ENCODE data around the gene POMT1. TPM values are rescaled to one million over a fixed set of nuclear protein-coding genes. Genes with fewer than 3 reads are reported as not detected.
"Not testable (repeated sequence)": the region's sequence is repeated elsewhere in the genome, so short reads cannot be mapped to it uniquely, and the experiment has no call there.

The POMT1 gene
- total RNA-seq, 3 donors from 2014 or later (not counting 1 experiment from before 2014, with no cell fraction given) = 35.5 to 38.8 (median 36.3) TPM

DNA sequence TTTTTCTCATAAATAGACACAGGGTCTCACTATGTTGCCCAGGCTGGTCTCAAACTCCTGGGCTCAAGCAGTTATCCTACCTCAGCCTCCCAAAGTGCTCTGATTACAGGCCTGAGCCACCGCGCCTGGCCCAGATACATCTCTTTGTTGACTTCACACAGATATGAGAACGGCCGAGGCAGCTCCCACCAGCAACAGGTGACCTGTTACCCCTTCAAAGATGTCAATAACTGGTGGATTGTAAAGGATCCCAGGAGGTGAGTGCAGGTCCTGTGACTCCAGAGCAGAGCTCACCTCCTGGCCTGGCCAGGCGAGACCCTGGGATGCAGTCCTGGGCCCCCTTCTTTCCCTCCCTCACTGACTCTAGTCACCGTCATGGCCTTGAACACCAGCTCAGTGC, 9.2 kb downstream of the POMT1 start:
- H3K27me3 ChIP-seq (ENCODE audit: control insufficient read depth, insufficient read depth, low read length) = no peaks in the 10 kb centered on the region
- Mint-ChIP-seq H3K9me3 (no peaks in the 10 kb centered on the region), H3K4me3 (no peak overlapping the region), H3K36me3 (no peaks in the 10 kb centered on the region), H3K27ac (no peak overlapping the region), H3K4me1 (peaks cover 0 to 16% of the 10 kb centered on the region in 2 donors), H3K27me3 (ENCODE audit: low read depth in 2 of 2) (no peaks in the 10 kb centered on the region)
- DNase-seq = no peak
- peaks cover 4% of the 10 kb centered on the region for H3K9me3 ChIP-seq (ENCODE audit: control insufficient read depth, insufficient read depth, low read length)
- intact Hi-C loops (cut with micrococcal nuclease) = no loop called here
- peaks cover 22% of the 10 kb centered on the region for H3K4me1 ChIP-seq (ENCODE audit: control insufficient read depth, insufficient read depth, low read length)
- no peak overlapping the region for H3K4me3 ChIP-seq (ENCODE audit: low read length)
- WGBS (ENCODE audit: insufficient coverage) = over 99% methylated on average over 6 of the region's 6 CpGs
- TF ChIP-seq, protein P1, sequence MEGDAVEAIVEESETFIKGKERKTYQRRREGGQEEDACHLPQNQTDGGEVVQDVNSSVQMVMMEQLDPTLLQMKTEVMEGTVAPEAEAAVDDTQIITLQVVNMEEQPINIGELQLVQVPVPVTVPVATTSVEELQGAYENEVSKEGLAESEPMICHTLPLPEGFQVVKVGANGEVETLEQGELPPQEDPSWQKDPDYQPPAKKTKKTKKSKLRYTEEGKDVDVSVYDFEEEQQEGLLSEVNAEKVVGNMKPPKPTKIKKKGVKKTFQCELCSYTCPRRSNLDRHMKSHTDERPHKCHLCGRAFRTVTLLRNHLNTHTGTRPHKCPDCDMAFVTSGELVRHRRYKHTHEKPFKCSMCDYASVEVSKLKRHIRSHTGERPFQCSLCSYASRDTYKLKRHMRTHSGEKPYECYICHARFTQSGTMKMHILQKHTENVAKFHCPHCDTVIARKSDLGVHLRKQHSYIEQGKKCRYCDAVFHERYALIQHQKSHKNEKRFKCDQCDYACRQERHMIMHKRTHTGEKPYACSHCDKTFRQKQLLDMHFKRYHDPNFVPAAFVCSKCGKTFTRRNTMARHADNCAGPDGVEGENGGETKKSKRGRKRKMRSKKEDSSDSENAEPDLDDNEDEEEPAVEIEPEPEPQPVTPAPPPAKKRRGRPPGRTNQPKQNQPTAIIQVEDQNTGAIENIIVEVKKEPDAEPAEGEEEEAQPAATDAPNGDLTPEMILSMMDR (IDR thresholded peaks at IDR 0.05) = no peak
- H3K27ac ChIP-seq (ENCODE audit: low read length) = no peak overlapping the region
- H3K36me3 ChIP-seq (ENCODE audit: control insufficient read depth, insufficient read depth, low read length) = peaks cover 40% of the 10 kb centered on the region
- no peak for ATAC-seq

DNA sequence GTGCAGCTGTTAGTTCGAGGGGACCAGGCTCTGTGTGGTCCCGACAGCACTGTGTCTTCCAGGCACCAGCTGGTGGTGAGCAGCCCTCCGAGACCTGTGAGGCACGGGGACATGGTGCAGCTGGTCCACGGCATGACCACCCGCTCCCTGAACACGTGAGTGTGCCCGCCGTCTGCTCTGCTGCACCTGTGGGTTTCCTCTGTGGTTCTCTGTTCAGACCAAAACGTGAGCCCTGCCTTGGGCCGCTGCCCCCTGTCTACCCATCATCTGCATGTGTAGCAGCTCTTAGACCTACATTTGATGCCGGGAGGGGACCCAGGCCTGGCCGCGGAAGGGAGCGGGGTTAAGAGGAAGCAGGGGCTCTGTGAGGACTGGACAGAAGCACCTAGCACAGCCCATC, 10.5 kb downstream of the POMT1 start:
- TF ChIP-seq, protein P1 (IDR thresholded peaks at IDR 0.05) = no peak
- H3K9me3 Mint-ChIP-seq = no peaks in the 10 kb centered on the region
- H3K4me1 ChIP-seq (ENCODE audit: control insufficient read depth, insufficient read depth, low read length) = peaks cover 22% of the 10 kb centered on the region
- H3K27me3 Mint-ChIP-seq (ENCODE audit: low read depth in 2 of 2) = no peaks in the 10 kb centered on the region
- WGBS (ENCODE audit: insufficient coverage) = 52% methylated on average over 15 of the region's 15 CpGs
- no peak overlapping the region for H3K27ac Mint-ChIP-seq
- intact Hi-C loops (cut with micrococcal nuclease) = no loop called here
- H3K36me3 Mint-ChIP-seq = no peaks in the 10 kb centered on the region
- H3K27ac ChIP-seq (ENCODE audit: low read length) = no peak overlapping the region
- H3K27me3 ChIP-seq (ENCODE audit: control insufficient read depth, insufficient read depth, low read length) = no peaks in the 10 kb centered on the region
- H3K36me3 ChIP-seq (ENCODE audit: control insufficient read depth, insufficient read depth, low read length) = peaks cover 43% of the 10 kb centered on the region
- no peak for DNase-seq
- peaks cover 0 to 16% of the 10 kb centered on the region in 2 donors for H3K4me1 Mint-ChIP-seq
- ATAC-seq = peak in 2 of 3 donors; percentile 24 to 35
- H3K4me3 ChIP-seq (ENCODE audit: low read length) = no peak overlapping the region
- H3K9me3 ChIP-seq (ENCODE audit: control insufficient read depth, insufficient read depth, low read length) = peaks cover 4% of the 10 kb centered on the region
- no peak overlapping the region for H3K4me3 Mint-ChIP-seq

DNA sequence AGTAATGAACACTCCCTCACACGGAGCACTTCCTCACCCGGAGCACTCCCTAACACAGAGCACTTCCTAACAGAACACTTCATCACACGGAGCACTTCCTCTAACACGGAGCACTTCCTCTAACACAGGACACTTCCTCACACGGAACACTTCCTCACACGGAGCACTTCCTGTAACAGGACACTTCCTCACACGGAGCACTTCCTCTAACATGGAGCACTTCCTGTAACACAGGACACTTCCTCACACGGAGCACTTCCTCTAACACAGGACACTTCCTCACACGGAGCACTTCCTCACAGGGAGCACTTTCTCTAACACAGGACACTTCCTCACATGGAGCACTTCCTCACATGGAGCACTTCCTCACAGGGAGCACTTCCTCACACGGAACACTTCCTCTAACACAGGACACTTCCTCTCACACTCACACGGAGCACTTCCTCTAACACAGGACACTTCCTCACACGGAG, 12.9 kb downstream of the POMT1 start:
- H3K9me3 Mint-ChIP-seq; H3K9me3 ChIP-seq (ENCODE audit: control insufficient read depth, insufficient read depth, low read length); H3K27me3 Mint-ChIP-seq (ENCODE audit: low read depth in 2 of 2); H3K27me3 ChIP-seq (ENCODE audit: control insufficient read depth, insufficient read depth, low read length); H3K27ac Mint-ChIP-seq; H3K4me3 Mint-ChIP-seq; intact Hi-C loops (cut with micrococcal nuclease); H3K4me3 ChIP-seq (ENCODE audit: low read length); DNase-seq; ATAC-seq; H3K36me3 Mint-ChIP-seq: not testable (repeated sequence)
- Histone ChIP-seq H3K36me3 (ENCODE audit: control insufficient read depth, insufficient read depth, low read length) (peaks cover 54% of the 10 kb centered on the region), H3K27ac (ENCODE audit: low read length) (peak overlapping the region; percentile 23), H3K4me1 (ENCODE audit: control insufficient read depth, insufficient read depth, low read length) (peaks cover 22% of the 10 kb centered on the region)
- 66% methylated on average over 10 of the region's 12 CpGs for WGBS (ENCODE audit: insufficient coverage)
- H3K4me1 Mint-ChIP-seq = peaks cover 0 to 16% of the 10 kb centered on the region in 2 donors

DNA sequence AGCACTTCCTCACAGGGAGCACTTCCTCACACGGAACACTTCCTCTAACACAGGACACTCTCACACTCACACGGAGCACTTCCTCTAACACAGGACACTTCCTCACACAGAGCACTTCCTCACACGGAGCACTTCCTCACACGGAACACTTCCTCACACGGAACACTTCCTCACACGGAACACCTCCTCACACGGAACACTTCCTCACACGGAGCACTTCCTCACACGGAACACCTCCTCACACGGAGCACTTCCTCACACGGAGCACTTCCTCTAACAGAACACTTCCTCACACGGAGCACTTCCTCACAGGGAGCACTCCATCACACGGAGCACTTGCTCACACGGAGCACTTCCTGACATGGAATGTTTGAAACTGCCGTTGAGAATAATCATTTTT, 13.4 kb downstream of the POMT1 start:
- intact Hi-C loops (cut with micrococcal nuclease) = no loop called here
- Mint-ChIP-seq H3K27me3 (ENCODE audit: low read depth in 2 of 2) (no peaks in the 10 kb centered on the region), H3K27ac (no peak overlapping the region), H3K9me3 (no peaks in the 10 kb centered on the region), H3K4me3 (no peak overlapping the region), H3K36me3 (no peaks in the 10 kb centered on the region), H3K4me1 (peaks cover 0 to 16% of the 10 kb centered on the region in 2 donors)
- DNase-seq (no peak), ATAC-seq (no peak)
- H3K27ac ChIP-seq (ENCODE audit: low read length) = peak overlapping the region; percentile 23
- peaks cover 22% of the 10 kb centered on the region for H3K4me1 ChIP-seq (ENCODE audit: control insufficient read depth, insufficient read depth, low read length)
- TF ChIP-seq, protein P1 (IDR thresholded peaks at IDR 0.05) = no peak
- H3K27me3 ChIP-seq (ENCODE audit: control insufficient read depth, insufficient read depth, low read length) = no peaks in the 10 kb centered on the region
- H3K4me3 ChIP-seq (ENCODE audit: low read length) = no peak overlapping the region
- 79% methylated on average over 14 of the region's 15 CpGs for WGBS (ENCODE audit: insufficient coverage)
- peaks cover 52% of the 10 kb centered on the region for H3K36me3 ChIP-seq (ENCODE audit: control insufficient read depth, insufficient read depth, low read length)
- peaks cover 4% of the 10 kb centered on the region for H3K9me3 ChIP-seq (ENCODE audit: control insufficient read depth, insufficient read depth, low read length)

Measured in natural killer cell (primary cell).